Activated naive CD4-positive, alpha-beta T cell treated with anti-CD3 and anti-CD28 coated beads for 36 hours (primary cell): ENCODE data around the gene NUCKS1. TPM values are rescaled to one million over a fixed set of nuclear protein-coding genes. Genes with fewer than 3 reads are reported as not detected.

Experiments
- CTCF ChIA-PET: fragments of 350-600 bp; sonication (Branson Sonifier 250); formaldehyde crosslinking; loops from one replicate; lab custom pipeline; 2021; ENCODE audit warnings: antibody characterized with exemption; lab: Charles Lee
- DNase-seq: peaks from one replicate; pipeline ENCODE4 v3.0.0-alpha.2; 2020
- H3K27ac Mint-ChIP-seq: one replicate; pipeline ENCODE4 v1.8.0; 2021; ENCODE audit warnings: mild to moderate bottlenecking, mixed read lengths
- H3K27me3 Mint-ChIP-seq: one replicate; pipeline ENCODE4 v1.8.0; 2021; ENCODE audit warnings: low read depth, mixed read lengths
- H3K36me3 Mint-ChIP-seq: one replicate; pipeline ENCODE4 v1.8.0; 2021; ENCODE audit warnings: low read depth, mixed read lengths
- H3K4me1 Mint-ChIP-seq: one replicate; pipeline ENCODE4 v1.8.0; 2021; ENCODE audit warnings: low read depth, mixed read lengths
- H3K4me3 Mint-ChIP-seq: one replicate; pipeline ENCODE4 v1.8.0; 2021; ENCODE audit warnings: mild to moderate bottlenecking, moderate library complexity, mixed read lengths
- H3K9me3 Mint-ChIP-seq: one replicate; pipeline ENCODE4 v1.8.0; 2021; ENCODE audit warnings: mixed read lengths
- intact Hi-C: fragments of 100-400 bp; cut with micrococcal nuclease; formaldehyde crosslinking; loops from one replicate; pipeline ENCODE4 v1.15.1; 2023
- total RNA-seq, 2 experiments: library from RNA; stranded (reverse); gene quantifications; one replicate each; pipeline ENCODE4 v1.2.3, GENCODE V29; 2021

The NUCKS1 gene
- total RNA-seq, 2 experiments from 2014 or later: 215 to 218 TPM

GRCh38 chr1:205783904-205784303 lies 33.9 kb upstream of the NUCKS1 start:
- H3K4me3 Mint-ChIP-seq: no peak overlapping the region
- intact Hi-C loops: loop anchor here (2.0 kb wide), 1 partner anchor 73 kb away; no protein-coding TSS in a partner anchor
- no peaks in the 10 kb centered on the region for H3K36me3 Mint-ChIP-seq
- DNase-seq: no peak
- no peaks in the 10 kb centered on the region for H3K27me3 Mint-ChIP-seq
- H3K4me1 Mint-ChIP-seq: peaks cover 9% of the 10 kb centered on the region
- CTCF ChIA-PET: interaction anchor here (3.4 kb wide), 1 partner anchor 126 kb away, joined by 18 read pairs; no protein-coding TSS in a partner anchor
- no peaks in the 10 kb centered on the region for H3K9me3 Mint-ChIP-seq
- H3K27ac Mint-ChIP-seq: no peak overlapping the region

GRCh38 chr1:205783433-205783795 lies 33.4 kb upstream of the NUCKS1 start:
- H3K4me3 Mint-ChIP-seq: no peak overlapping the region
- H3K27ac Mint-ChIP-seq: no peak overlapping the region
- peaks cover 9% of the 10 kb centered on the region for H3K4me1 Mint-ChIP-seq
- CTCF ChIA-PET: interaction anchor here (0.6 to 2.3 kb wide), 5 partner anchors 9 to 129 kb away, joined by 3 to 40 read pairs (median 10); no protein-coding TSS in a partner anchor
- H3K36me3 Mint-ChIP-seq: no peaks in the 10 kb centered on the region
- H3K9me3 Mint-ChIP-seq: no peaks in the 10 kb centered on the region
- DNase-seq: no peak
- H3K27me3 Mint-ChIP-seq: no peaks in the 10 kb centered on the region
- intact Hi-C loops: loop anchor here (2.0 kb wide), 1 partner anchor 73 kb away; no protein-coding TSS in a partner anchor

- no peak overlapping the region for H3K27ac Mint-ChIP-seq
- intact Hi-C loops: loop anchor here (1.0 to 2.0 kb wide), 2 partner anchors 72 to 125 kb away; no protein-coding TSS in a partner anchor
- no peaks in the 10 kb centered on the region for H3K9me3 Mint-ChIP-seq
- DNase-seq: peak; percentile 46
- H3K27me3 Mint-ChIP-seq: no peaks in the 10 kb centered on the region
- H3K4me1 Mint-ChIP-seq: peaks cover 9% of the 10 kb centered on the region
- H3K36me3 Mint-ChIP-seq: no peaks in the 10 kb centered on the region
- H3K4me3 Mint-ChIP-seq: no peak overlapping the region
- CTCF ChIA-PET: interaction anchor here (0.6 to 2.3 kb wide), 11 partner anchors 9 to 194 kb away, joined by 3 to 40 read pairs (median 5); no protein-coding TSS in a partner anchor
Measured at GRCh38 chr1:205782627-205783432, 32.8 kb upstream of the NUCKS1 start.

GRCh38 chr1:205780335-205780734 lies 30.4 kb upstream of the NUCKS1 start:
- CTCF ChIA-PET: no interaction called here

GRCh38 chr1:205777994-205778393 lies 28.0 kb upstream of the NUCKS1 start:
- Mint-ChIP-seq H3K9me3 (no peaks in the 10 kb centered on the region), H3K27me3 (no peaks in the 10 kb centered on the region), H3K36me3 (peaks cover 1% of the 10 kb centered on the region), H3K4me3 (no peak overlapping the region), H3K4me1 (peaks cover 35% of the 10 kb centered on the region), H3K27ac (no peak overlapping the region)
- DNase-seq: no peak
- intact Hi-C loops: loop anchor here (10.0 kb wide), 2 partner anchors 463 to 493 kb away; no protein-coding TSS in a partner anchor
- CTCF ChIA-PET: interaction anchor here (0.9 to 2.5 kb wide), 4 partner anchors 10 to 119 kb away, joined by 3 to 6 read pairs (median 4); no protein-coding TSS in a partner anchor

More at GRCh38 chr1:205780335-205780734, 30.4 kb upstream of the NUCKS1 start:
- H3K4me3 Mint-ChIP-seq: no peak overlapping the region
- intact Hi-C loops: no loop called here
- no peaks in the 10 kb centered on the region for H3K27me3 Mint-ChIP-seq
- H3K36me3 Mint-ChIP-seq: peaks cover under 1% of the 10 kb centered on the region
- peaks cover 20% of the 10 kb centered on the region for H3K4me1 Mint-ChIP-seq
- H3K27ac Mint-ChIP-seq: no peak overlapping the region
- no peaks in the 10 kb centered on the region for H3K9me3 Mint-ChIP-seq
- DNase-seq: no peak

- CTCF ChIA-PET: interaction anchor here (0.6 to 2.5 kb wide), 5 partner anchors 9 to 202 kb away, joined by 3 to 7 read pairs (median 6); no protein-coding TSS in a partner anchor
- peak overlapping the region; percentile 83 for H3K4me3 Mint-ChIP-seq
- intact Hi-C loops: loop anchor here (1.0 to 10.0 kb wide), 7 partner anchors 25 to 491 kb away; partner anchors contain the start of genes NUCKS1 and SLC41A1
- peaks cover 50% of the 10 kb centered on the region for H3K4me1 Mint-ChIP-seq
- H3K9me3 Mint-ChIP-seq: no peaks in the 10 kb centered on the region
- H3K27me3 Mint-ChIP-seq: no peaks in the 10 kb centered on the region
- DNase-seq: no peak
- peak overlapping the region; percentile 94 for H3K27ac Mint-ChIP-seq
- peaks cover 8% of the 10 kb centered on the region for H3K36me3 Mint-ChIP-seq
Measured at GRCh38 chr1:205775717-205776056, 25.7 kb upstream of the NUCKS1 start.

GRCh38 chr1:205775015-205775716 lies 25.2 kb upstream of the NUCKS1 start, which contains the start of gene RAB29:
Gene RAB29, minus strand, starts transcription at chr1:205775482. Its CDS starts 526 bp downstream, at chr1:205774956.
- CTCF ChIA-PET: interaction anchor here (0.9 to 2.0 kb wide), 4 partner anchors 63 to 202 kb away, joined by 4 to 7 read pairs (median 4); no protein-coding TSS in a partner anchor
- Mint-ChIP-seq H3K4me1 (peaks cover 53% of the 10 kb centered on the region), H3K4me3 (peak within 1 kb of the TSS; percentile 83), H3K27ac (peak within 1 kb of the TSS; percentile 94), H3K27me3 (no peaks in the 10 kb centered on the region), H3K36me3 (peaks cover 13% of the 10 kb centered on the region), H3K9me3 (no peaks in the 10 kb centered on the region)
- intact Hi-C loops: loop anchor here (1.0 to 10.0 kb wide), 7 partner anchors 25 to 490 kb away; partner anchors contain the start of genes NUCKS1 and SLC41A1
- peak; percentile 93 for DNase-seq

- H3K4me1 Mint-ChIP-seq: peaks cover 56% of the 10 kb centered on the region
- H3K27me3 Mint-ChIP-seq: no peaks in the 10 kb centered on the region
- H3K4me3 Mint-ChIP-seq: peak overlapping the region; percentile 83
- peak; percentile 58 for DNase-seq
- H3K36me3 Mint-ChIP-seq: peaks cover 21% of the 10 kb centered on the region
- CTCF ChIA-PET: interaction anchor here (0.7 to 3.9 kb wide), 7 partner anchors 8 to 1135 kb away, joined by 3 to 18 read pairs (median 5); no protein-coding TSS in a partner anchor
- intact Hi-C loops: loop anchor here (1.0 to 10.0 kb wide), 9 partner anchors 24 to 803 kb away; partner anchors contain the start of genes NUCKS1 and SLC41A1
- H3K9me3 Mint-ChIP-seq: no peaks in the 10 kb centered on the region
- peak overlapping the region; percentile 94 for H3K27ac Mint-ChIP-seq
Measured at GRCh38 chr1:205774198-205775014, 24.4 kb upstream of the NUCKS1 start.

GRCh38 chr1:205772607-205773032 lies 22.6 kb upstream of the NUCKS1 start:
- intact Hi-C loops: loop anchor here (1.0 to 10.0 kb wide), 8 partner anchors 8 to 805 kb away; no protein-coding TSS in a partner anchor
- Mint-ChIP-seq H3K36me3 (peaks cover 26% of the 10 kb centered on the region), H3K27me3 (no peaks in the 10 kb centered on the region), H3K4me3 (peak overlapping the region; percentile 83), H3K4me1 (peaks cover 61% of the 10 kb centered on the region), H3K27ac (peak overlapping the region; percentile 43), H3K9me3 (no peaks in the 10 kb centered on the region)
- DNase-seq: peak; percentile 53
- CTCF ChIA-PET: interaction anchor here (0.6 to 3.9 kb wide), 10 partner anchors 9 to 114 kb away, joined by 4 to 18 read pairs (median 6); partner anchors contain the start of gene NUCKS1

- intact Hi-C loops: loop anchor here (5.0 to 10.0 kb wide), 4 partner anchors 178 to 807 kb away; no protein-coding TSS in a partner anchor
- H3K27ac Mint-ChIP-seq: peak overlapping the region; percentile 44
- peaks cover 26% of the 10 kb centered on the region for H3K36me3 Mint-ChIP-seq
- no peaks in the 10 kb centered on the region for H3K9me3 Mint-ChIP-seq
- DNase-seq: no peak
- no peak overlapping the region for H3K4me3 Mint-ChIP-seq
- no peaks in the 10 kb centered on the region for H3K27me3 Mint-ChIP-seq
- CTCF ChIA-PET: interaction anchor here (1.2 kb wide), 1 partner anchor 31 kb away, joined by 3 read pairs; no protein-coding TSS in a partner anchor
- peaks cover 62% of the 10 kb centered on the region for H3K4me1 Mint-ChIP-seq
Measured at GRCh38 chr1:205770618-205771017, 20.6 kb upstream of the NUCKS1 start.
